Panc1 (cell line): ENCODE measurements around the gene DIAPH3. TPM values are rescaled to one million over a fixed set of nuclear protein-coding genes. Genes with fewer than 3 reads are reported as not detected.

Source experiments
- ATAC-seq: fragments of 200-7000 bp; cut with Tn5 transposase; 2 replicates; pipeline ENCODE4 v1.9.1; 2020; ENCODE audit warnings: mild to moderate bottlenecking, moderate library complexity
- BruUV-seq: library from RNA; stranded (reverse); fragments of 400-500 nt; replicated peaks from 2 replicates; lab custom pipeline; 2021; lab: Mats Ljungman, UMichigan
- CTCF ChIA-PET: fragments of 300-600 bp; sonication (Branson Sonifier 250); formaldehyde crosslinking; loops from one replicate; lab custom pipeline; 2022; ENCODE audit warnings: antibody characterized with exemption; lab: Charles Lee
- POLR2A ChIA-PET: fragments of 300-600 bp; sonication (Branson Sonifier 250); formaldehyde crosslinking; loops from one replicate; lab custom pipeline; 2022; ENCODE audit warnings: antibody characterized with exemption; lab: Charles Lee
- DNase-seq: peaks from one replicate; pipeline ENCODE4 v3.0.0-alpha.2; 2010; ENCODE audit warnings: low read depth, low spot score
- H3K27ac ChIP-seq: 2 replicates; pipeline ENCODE4 v1.5.1; 2011; ENCODE audit warnings: mild to moderate bottlenecking, low read length, inconsistent platforms
- H3K27me3 ChIP-seq: fragments of 200-500 bp; sonication (Bioruptor generic); 2 replicates; pipeline ENCODE4 v1.6.0; 2014; ENCODE audit warnings: low read length, inconsistent platforms; ENCODE audit not compliant: control insufficient read depth, insufficient read depth
- H3K36me3 ChIP-seq: fragments of 200-500 bp; sonication (Bioruptor generic); 2 replicates; pipeline ENCODE4 v1.5.1; 2014; ENCODE audit warnings: inconsistent platforms, mild to moderate bottlenecking, low read length, moderate library complexity; ENCODE audit not compliant: control insufficient read depth, insufficient read depth
- H3K4me1 ChIP-seq: 2 replicates; pipeline ENCODE4 v1.5.1; 2011; ENCODE audit warnings: inconsistent platforms, mild to moderate bottlenecking, low read length, moderate library complexity; ENCODE audit not compliant: control insufficient read depth, insufficient read depth
- H3K4me3 ChIP-seq, 2 experiments: 2 replicates each; pipeline ENCODE4 v1.5.1; 2011 to 2012; ENCODE audit warnings: low read depth in 2 of 2, low read length in 2 of 2, mild to moderate bottlenecking in 2 of 2, inconsistent platforms in 1 of 2, moderate library complexity in 1 of 2
- H3K9me3 ChIP-seq: fragments of 200-500 bp; sonication (Bioruptor generic); 2 replicates; pipeline ENCODE4 v1.5.1; 2014; ENCODE audit warnings: low read depth, mild to moderate bottlenecking, inconsistent platforms, low read length, moderate library complexity; ENCODE audit not compliant: control insufficient read depth, insufficient read depth
- CTCF ChIP-seq: fragments of 450-650 bp; IDR thresholded peaks from 2 replicates; pipeline ENCODE4 v1.5.1; 2017; ENCODE audit warnings: mild to moderate bottlenecking
- POLR2AphosphoS5 ChIP-seq: IDR thresholded peaks from 2 replicates; pipeline ENCODE4 v1.6.1; 2012; ENCODE audit warnings: mild to moderate bottlenecking, low read depth, low read length, moderate library complexity
- REST ChIP-seq, 2 experiments: IDR thresholded peaks; 2 replicates each; pipeline ENCODE4 v1.6.1; 2011 to 2012; ENCODE audit warnings: low read depth in 2 of 2, control low read depth in 1 of 2, low read length in 1 of 2, mild to moderate bottlenecking in 1 of 2, moderate library complexity in 1 of 2; ENCODE audit not compliant: insufficient read depth in 1 of 2
- SIN3A ChIP-seq: IDR thresholded peaks from 2 replicates; pipeline ENCODE4 v1.6.1; 2012; ENCODE audit warnings: low read depth, mild to moderate bottlenecking, low read length, moderate library complexity, borderline replicate concordance; ENCODE audit not compliant: insufficient read depth
- TCF7L2 ChIP-seq: IDR thresholded peaks from 2 replicates; pipeline ENCODE4 v1.6.1; 2011; ENCODE audit warnings: mild to moderate bottlenecking, low read depth, low read length, inconsistent platforms
- in situ Hi-C: cut with HindIII; loops from 2 replicates; pipeline ENCODE4 v1.10.0; 2016; ENCODE audit warnings: low sequenced_read_pairs, low pct_unique_long_range_greater_than_20kb
- intact Hi-C: fragments of 100-400 bp; cut with micrococcal nuclease; formaldehyde crosslinking; loops from one replicate; pipeline ENCODE4 v1.10.0; 2022; ENCODE audit not compliant: unreplicated experiment
- total RNA-seq: library from RNA; stranded (reverse); gene quantifications from one replicate; pipeline ENCODE4 v1.2.1, GENCODE V29; 2021; ENCODE audit not compliant: unreplicated experiment

The DIAPH3 gene
- total RNA-seq, 1 experiment from 2014 or later: 15.4 TPM

- BruUV-seq: no TSS peak
- DNase-seq (no peak), ATAC-seq (no peak)
- in situ Hi-C loops (no loop called here), intact Hi-C loops (no loop called here)
- ChIA-PET POLR2A (no interaction called here), CTCF (no interaction called here)
- no peaks in the 10 kb centered on the region for H3K27me3 ChIP-seq
- H3K9me3 ChIP-seq: no peaks in the 10 kb centered on the region
- H3K36me3 ChIP-seq: no peaks in the 10 kb centered on the region
- no peak overlapping the region for H3K27ac ChIP-seq
- TF ChIP-seq TCF7L2 (no peak), REST (IDR thresholded peaks at IDR 0.05; ENCODE audit: insufficient read depth in 1 of 2, low read depth in 2 of 2, low read length in 1 of 2) (no peak), CTCF (no peak), POLR2AphosphoS5 (no peak), SIN3A (no peak)
- no peaks in the 10 kb centered on the region; the same call in 1 of the 2 replicates for H3K4me1 ChIP-seq
- H3K4me3 ChIP-seq: no peak overlapping the region
Observed at GRCh38 chr13:60152904-60153303, 10.8 kb downstream of the DIAPH3 start.

GRCh38 chr13:60152114-60152513, 11.6 kb downstream of the DIAPH3 start:
- POLR2A ChIA-PET: no interaction called here
- Histone ChIP-seq H3K9me3 (no peaks in the 10 kb centered on the region), H3K36me3 (no peaks in the 10 kb centered on the region), H3K27ac (no peak overlapping the region), H3K4me1 (no peaks in the 10 kb centered on the region; the same call in 1 of the 2 replicates), H3K27me3 (no peaks in the 10 kb centered on the region), H3K4me3 (no peak overlapping the region)
- DNase-seq: no peak
- no TSS peak for BruUV-seq
- intact Hi-C loops: no loop called here
- no peak for ATAC-seq
- in situ Hi-C loops: no loop called here
- no peak for TF ChIP-seq CTCF
- CTCF ChIA-PET: no interaction called here
